Endodermal cell (in vitro differentiated cells): ENCODE measurements around the gene GPATCH8. TPM values are rescaled to one million over a fixed set of nuclear protein-coding genes. Genes with fewer than 3 reads are reported as not detected.

Source experiments
- DNase-seq: peaks from one replicate; pipeline ENCODE4 v3.0.0-alpha.2; 2017
- H3K27ac ChIP-seq: 2 replicates; pipeline ENCODE4 v1.5.1; 2013; ENCODE audit warnings: mild to moderate bottlenecking, low read depth, low read length, moderate library complexity
- H3K27me3 ChIP-seq: 2 replicates; pipeline ENCODE4 v1.6.1; 2013; ENCODE audit warnings: mild to moderate bottlenecking, low read length, moderate library complexity; ENCODE audit not compliant: insufficient read depth, control insufficient read depth, poor library complexity, severe bottlenecking
- H3K36me3 ChIP-seq: 2 replicates; pipeline ENCODE4 v1.7.0; 2013; ENCODE audit warnings: mild to moderate bottlenecking, low read length, moderate library complexity; ENCODE audit not compliant: control insufficient read depth, insufficient read depth
- H3K4me1 ChIP-seq: one replicate; pipeline ENCODE4 v1.7.0; 2013; ENCODE audit warnings: low read length; ENCODE audit not compliant: control insufficient read depth, insufficient read depth
- H3K4me3 ChIP-seq: 2 replicates; pipeline ENCODE4 v1.5.1; 2013; ENCODE audit warnings: mild to moderate bottlenecking, low read length, moderate library complexity
- H3K9ac ChIP-seq: 2 replicates; pipeline ENCODE4 v1.6.1; 2013; ENCODE audit warnings: mild to moderate bottlenecking, low read length, moderate library complexity; ENCODE audit not compliant: poor library complexity, severe bottlenecking; ENCODE audit errors: extremely low read depth
- H3K9me3 ChIP-seq: 2 replicates; pipeline ENCODE4 v1.6.1; 2013; ENCODE audit warnings: mild to moderate bottlenecking, low read length, moderate library complexity; ENCODE audit not compliant: control insufficient read depth
- H3K27ac Mint-ChIP-seq: 2 replicates; pipeline ENCODE4 v1.8.0; 2020; ENCODE audit warnings: mixed read lengths
- H3K27me3 Mint-ChIP-seq: 2 replicates; pipeline ENCODE4 v1.8.0; 2021; ENCODE audit warnings: mild to moderate bottlenecking, mixed read lengths; ENCODE audit not compliant: insufficient read depth
- H3K36me3 Mint-ChIP-seq: 2 replicates; pipeline ENCODE4 v1.8.0; 2020; ENCODE audit warnings: low read depth, mixed read lengths
- H3K4me1 Mint-ChIP-seq: 2 replicates; pipeline ENCODE4 v1.8.0; 2020; ENCODE audit warnings: mixed read lengths
- H3K4me3 Mint-ChIP-seq: 2 replicates; pipeline ENCODE4 v1.8.0; 2020; ENCODE audit warnings: mild to moderate bottlenecking, moderate library complexity, mixed read lengths
- H3K9me3 Mint-ChIP-seq: 2 replicates; pipeline ENCODE4 v1.8.0; 2020; ENCODE audit warnings: mild to moderate bottlenecking, mixed read lengths
- CTCF ChIP-seq: fragments of 200-600 bp; sonication (generic); conservative IDR thresholded peaks from 2 replicates; pipeline ENCODE4 v1.5.0; 2021; ENCODE audit warnings: antibody characterized with exemption, mild to moderate bottlenecking
- WGBS, 2 experiments: methylation state at CpG; one replicate each; pipeline versions ENCODE4 v1.1.5 to v1.1.7; 2013; ENCODE audit warnings: missing lambda C conversion rate in 2 of 2, mixed read lengths in 1 of 2; ENCODE audit not compliant: insufficient coverage in 1 of 2, insufficient read length in 1 of 2; 5-methylcytosine and 5-hydroxymethylcytosine counted together
- total RNA-seq, 2 donors: library from RNA; stranded (reverse); fragmentation: NEBNext Ultra II Directional in 1 of 2; extraction: Animal tissue kit (Norgen Biotek cat#: 25700) in 1 of 2; gene quantifications; 2 replicates in 1 of 2; 3 replicates in 1 of 2; pipeline ENCODE4 v1.2.1, GENCODE V29; 2021

Gene GPATCH8
- total RNA-seq, 2 donors from 2014 or later: 49.9 to 55.2 TPM

GRCh38 chr17:44390250-44390870, 112.8 kb downstream of the GPATCH8 start:
- Histone ChIP-seq H3K36me3 (peaks cover 4% of the 10 kb centered on the region), H3K9me3 (no peaks in the 10 kb centered on the region), H3K27me3 (peaks cover 12% of the 10 kb centered on the region), H3K9ac (no peak overlapping the region), H3K4me1 (no peaks in the 10 kb centered on the region), H3K4me3 (no peak overlapping the region), H3K27ac (no peak overlapping the region)
- no peak for TF ChIP-seq CTCF
- 94 to 96% methylated on average over 10 of the region's 10 CpGs for WGBS, 2 experiments
- peaks cover 23% of the 10 kb centered on the region for H3K27me3 Mint-ChIP-seq
- no peak overlapping the region for H3K27ac Mint-ChIP-seq
- H3K4me3 Mint-ChIP-seq: no peak overlapping the region
- no peaks in the 10 kb centered on the region for H3K36me3 Mint-ChIP-seq
- no peaks in the 10 kb centered on the region for H3K4me1 Mint-ChIP-seq
- no peaks in the 10 kb centered on the region for H3K9me3 Mint-ChIP-seq
- DNase-seq: no peak

GRCh38 chr17:44389723-44390202, 113.4 kb downstream of the GPATCH8 start:
- no peaks in the 10 kb centered on the region for H3K36me3 ChIP-seq
- no peaks in the 10 kb centered on the region for H3K9me3 Mint-ChIP-seq
- no peak for TF ChIP-seq CTCF
- DNase-seq: no peak
- H3K27me3 Mint-ChIP-seq: peaks cover 28% of the 10 kb centered on the region
- no peak overlapping the region for H3K27ac ChIP-seq
- no peak overlapping the region for H3K9ac ChIP-seq
- 94 to 100% methylated on average over 4 to 6 of the region's 6 CpGs for WGBS, 2 experiments
- H3K4me3 ChIP-seq: no peak overlapping the region
- H3K27ac Mint-ChIP-seq: no peak overlapping the region
- H3K4me1 Mint-ChIP-seq: peaks cover 2% of the 10 kb centered on the region
- peaks cover 17% of the 10 kb centered on the region for H3K27me3 ChIP-seq
- H3K4me1 ChIP-seq: no peaks in the 10 kb centered on the region
- H3K9me3 ChIP-seq: no peaks in the 10 kb centered on the region
- H3K36me3 Mint-ChIP-seq: no peaks in the 10 kb centered on the region
- H3K4me3 Mint-ChIP-seq: no peak overlapping the region

GRCh38 chr17:44389281-44389680, 113.9 kb downstream of the GPATCH8 start, which contains the start of gene ITGA2B:
Gene ITGA2B, minus strand, starts transcription at chr17:44389649. Its CDS starts 176 bp downstream, at chr17:44389473.
- H3K27ac Mint-ChIP-seq: no peak within 1 kb of the TSS
- WGBS, 2 experiments: 81% methylated on average over 1 of the region's 1 CpG; no CpG with 5 or more reads in 1 of the 2 experiments
- TF ChIP-seq CTCF: no peak
- Histone ChIP-seq H3K27me3 (peaks cover 21% of the 10 kb centered on the region), H3K4me1 (no peaks in the 10 kb centered on the region), H3K36me3 (no peaks in the 10 kb centered on the region), H3K4me3 (no peak within 1 kb of the TSS), H3K27ac (no peak within 1 kb of the TSS), H3K9ac (no peak within 1 kb of the TSS), H3K9me3 (no peaks in the 10 kb centered on the region)
- no peaks in the 10 kb centered on the region for H3K36me3 Mint-ChIP-seq
- H3K27me3 Mint-ChIP-seq: peaks cover 33% of the 10 kb centered on the region
- no peak for DNase-seq
- no peak within 1 kb of the TSS for H3K4me3 Mint-ChIP-seq
- H3K4me1 Mint-ChIP-seq: peaks cover 5% of the 10 kb centered on the region
- no peaks in the 10 kb centered on the region for H3K9me3 Mint-ChIP-seq
